GM12872 (cell line): ENCODE results near the gene TEP1.

ENCODE experiments used
- CTCF ChIP-seq: IDR thresholded peaks from 3 replicates; pipeline ENCODE4 v1.5.1; 2011; ENCODE audit warnings: low read depth, mild to moderate bottlenecking, low read length, moderate library complexity; ENCODE audit not compliant: insufficient read depth

Gene TEP1

GRCh38 chr14:20424851-20425250, 11.6 kb upstream of the TEP1 start:
- no peak for TF ChIP-seq CTCF

GRCh38 chr14:20422886-20423285, 9.6 kb upstream of the TEP1 start:
- no peak for TF ChIP-seq CTCF

- TF ChIP-seq CTCF: no peak
Observed at GRCh38 chr14:20421267-20421666, 8.0 kb upstream of the TEP1 start.

GRCh38 chr14:20419419-20419818, 6.1 kb upstream of the TEP1 start:
- no peak for TF ChIP-seq CTCF

- TF ChIP-seq CTCF: no peak
Observed at GRCh38 chr14:20418501-20418909, 5.2 kb upstream of the TEP1 start.

GRCh38 chr14:20417250-20418186, 4.2 kb upstream of the TEP1 start:
- no peak for TF ChIP-seq CTCF

GRCh38 chr14:20416223-20416622, 2.9 kb upstream of the TEP1 start:
- TF ChIP-seq CTCF: no peak
